GM21737 (cell line): ENCODE data around the gene DSG1.
"Not testable (repeated sequence)": the region's sequence is repeated elsewhere in the genome, so short reads cannot be mapped to it uniquely, and the experiment has no call there.

Experiments used
- ATAC-seq: cut with Tn5 transposase; IDR thresholded peaks from one replicate; pipeline ENCODE4 v1.9.1; 2021; ENCODE audit warnings: mild to moderate bottlenecking, moderate library complexity; ENCODE audit not compliant: unreplicated experiment

DSG1 gene

DNA sequence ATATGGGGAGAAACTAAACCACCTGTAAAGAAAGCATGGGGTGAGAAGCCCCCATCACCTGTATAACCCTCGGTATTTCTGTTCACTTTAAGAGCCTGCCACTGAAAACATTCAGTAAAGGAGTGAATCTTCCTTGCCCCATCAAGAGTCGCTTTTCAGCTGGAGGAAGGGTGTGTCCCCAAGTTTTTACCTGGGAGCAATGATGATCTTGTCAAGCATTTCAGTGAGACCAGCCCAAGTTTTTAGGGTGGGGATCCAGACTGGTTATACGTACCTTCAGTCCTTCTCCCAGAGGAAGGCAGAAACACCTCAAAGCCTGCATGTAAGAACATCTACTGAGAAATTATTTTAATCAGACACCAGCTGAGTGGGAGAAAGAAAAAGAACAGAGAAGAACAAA lies at the start of gene DSG1:
Gene DSG1 (plus strand): TSS at position 301 of the 400 bp plus-strand sequence. CDS start 141 bp downstream, outside the sequence.
- no peak for ATAC-seq

GRCh38 chr18:31268985-31269406 lies 49.0 kb upstream of the DSG1 start:
- ATAC-seq, result no peak

DNA sequence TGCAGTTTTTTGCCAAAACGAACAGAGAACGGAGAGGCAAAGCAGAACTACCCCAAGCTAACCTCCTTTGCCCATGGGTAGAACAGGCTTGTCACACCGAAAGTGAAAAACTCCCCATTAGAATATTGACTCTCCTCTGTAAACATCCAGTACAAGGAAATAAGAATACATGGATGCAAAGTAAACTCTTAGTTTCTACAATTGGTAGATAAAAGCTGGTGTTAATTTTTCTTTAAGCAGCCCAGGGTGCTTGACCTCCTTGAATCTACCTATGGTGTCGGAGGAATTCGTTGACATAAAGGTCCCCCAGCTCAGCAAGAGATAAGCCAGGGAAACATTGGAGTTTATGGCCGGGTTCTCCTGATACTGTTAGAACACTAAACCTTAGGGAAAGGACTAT lies 48.4 kb upstream of the DSG1 start:
- no peak for ATAC-seq

DNA sequence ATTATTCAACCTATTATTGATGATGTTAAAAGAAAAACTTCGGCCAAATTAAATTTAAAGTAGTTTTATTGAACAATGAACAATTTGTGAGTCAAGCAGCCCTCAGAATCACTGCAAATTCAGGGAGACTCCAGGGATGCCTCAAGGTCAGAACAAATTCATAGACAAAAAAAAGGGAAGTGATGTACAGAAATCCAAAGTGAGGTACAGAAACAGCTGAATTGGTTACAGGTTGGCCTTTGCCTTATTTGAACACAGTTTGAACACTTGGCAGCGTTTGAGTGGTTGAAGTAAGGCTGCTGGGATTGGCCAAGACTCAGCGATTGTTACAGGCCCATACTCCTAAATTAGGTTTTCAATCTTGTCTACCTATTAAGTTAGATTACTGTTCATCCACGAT lies 47.4 kb upstream of the DSG1 start:
- no peak for ATAC-seq

DNA sequence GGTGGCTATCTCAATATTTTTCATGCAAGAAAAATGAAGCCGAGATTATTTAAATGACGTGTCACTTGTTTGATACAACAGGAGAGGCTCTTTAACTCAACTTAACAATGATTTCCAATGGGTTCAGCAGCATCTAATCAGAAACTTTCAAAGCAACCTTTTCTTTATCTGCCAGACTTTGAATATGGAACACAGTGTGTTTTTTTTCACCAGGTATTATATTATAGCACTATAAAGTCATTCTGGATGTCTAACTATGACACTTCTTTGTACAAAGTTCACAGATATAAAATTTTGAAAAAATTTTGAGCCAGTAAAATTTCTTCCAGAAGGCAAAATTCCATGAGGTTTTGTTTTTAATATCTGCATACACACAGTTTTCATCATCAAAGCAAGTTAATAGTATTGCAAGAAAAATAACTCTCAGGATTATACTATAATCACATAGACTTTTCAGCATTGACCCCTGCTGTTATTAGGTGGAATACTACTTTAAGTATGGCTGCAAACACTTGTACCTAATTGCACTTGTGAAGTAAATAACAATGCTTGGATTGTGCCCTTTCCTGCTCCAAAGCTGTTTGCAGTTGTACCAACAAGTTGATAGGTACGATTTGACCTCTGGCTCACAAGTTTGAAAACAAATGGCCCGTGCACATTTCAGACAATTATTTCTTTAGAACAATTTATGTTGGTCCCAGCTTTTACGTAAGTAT lies 44.0 kb upstream of the DSG1 start:
- no peak for ATAC-seq

DNA sequence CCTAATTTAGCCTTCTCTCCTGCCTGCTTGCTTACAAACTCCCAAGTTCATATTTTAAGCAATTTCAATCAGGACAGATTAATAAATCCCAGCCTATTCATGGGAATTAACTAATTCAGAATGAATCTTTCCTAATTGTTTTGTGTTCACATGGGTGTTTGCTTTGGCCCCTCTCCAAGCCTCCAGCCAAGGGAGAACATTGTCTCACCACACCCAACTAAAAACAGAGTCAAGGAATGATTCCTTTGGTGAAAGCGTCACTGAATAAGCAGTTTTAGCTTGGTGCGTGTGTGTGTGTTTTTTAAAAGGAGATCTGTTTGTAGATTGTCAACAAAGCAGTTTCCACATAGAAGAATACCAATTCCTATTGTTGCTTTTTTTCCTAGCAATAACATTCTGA lies 43.0 kb upstream of the DSG1 start:
- no peak for ATAC-seq

DNA sequence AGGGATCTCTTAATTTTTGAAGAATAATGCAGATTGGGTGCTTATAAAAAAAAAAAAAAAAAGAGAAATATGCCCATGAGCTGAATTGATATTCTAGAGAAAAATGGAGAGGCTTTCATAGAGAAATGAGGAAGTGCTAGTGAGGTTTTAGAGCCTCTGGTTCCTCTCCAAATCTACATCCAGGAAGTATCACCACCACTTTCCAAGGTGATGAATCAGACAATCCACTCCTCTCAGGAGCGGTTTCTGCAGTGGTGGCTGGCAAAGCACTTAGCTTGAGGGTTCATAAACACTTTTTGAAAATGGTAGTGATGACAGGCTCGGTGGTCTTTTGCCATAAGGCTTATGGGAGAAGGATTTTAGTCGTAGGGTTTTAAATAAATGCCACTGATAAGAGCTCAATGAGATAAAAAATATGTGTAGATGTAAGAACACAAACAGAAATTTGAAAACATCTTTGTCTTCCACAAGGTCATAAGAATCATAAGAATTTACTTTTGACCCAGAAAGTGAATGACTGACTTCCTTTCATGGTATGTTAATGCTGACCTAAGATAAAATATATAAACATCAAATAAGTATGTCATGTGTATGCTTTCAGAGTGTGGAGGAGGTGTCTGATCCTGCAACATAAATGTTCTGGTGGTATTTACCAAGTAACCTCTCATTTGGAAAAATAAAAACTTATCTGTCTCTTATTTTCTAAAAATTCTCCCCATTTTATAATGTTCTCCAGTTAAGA lies 42.1 kb upstream of the DSG1 start:
- ATAC-seq, result no peak

DNA sequence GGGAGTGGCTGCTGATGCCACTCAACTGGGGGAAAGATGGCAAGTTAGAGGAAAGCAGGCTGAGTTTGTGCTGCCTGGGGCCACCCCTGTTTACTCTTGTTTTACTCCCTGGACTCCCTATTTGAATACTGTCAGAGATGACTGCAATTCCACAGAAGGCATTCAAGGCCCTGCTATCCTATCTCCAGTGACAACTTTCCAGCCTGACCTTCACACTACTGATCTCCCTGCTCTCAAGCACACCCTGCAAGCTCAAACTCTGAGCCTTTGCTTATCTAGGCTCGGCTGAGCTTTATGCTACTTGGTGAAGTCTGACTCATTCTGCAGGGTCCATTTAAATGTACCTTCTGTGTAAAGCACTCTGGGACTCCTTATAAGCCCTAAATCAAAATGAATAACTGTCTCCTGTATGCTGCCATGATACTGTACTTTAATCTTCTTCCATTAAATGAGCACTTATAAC lies 39.3 kb upstream of the DSG1 start:
- ATAC-seq, result no peak

DNA sequence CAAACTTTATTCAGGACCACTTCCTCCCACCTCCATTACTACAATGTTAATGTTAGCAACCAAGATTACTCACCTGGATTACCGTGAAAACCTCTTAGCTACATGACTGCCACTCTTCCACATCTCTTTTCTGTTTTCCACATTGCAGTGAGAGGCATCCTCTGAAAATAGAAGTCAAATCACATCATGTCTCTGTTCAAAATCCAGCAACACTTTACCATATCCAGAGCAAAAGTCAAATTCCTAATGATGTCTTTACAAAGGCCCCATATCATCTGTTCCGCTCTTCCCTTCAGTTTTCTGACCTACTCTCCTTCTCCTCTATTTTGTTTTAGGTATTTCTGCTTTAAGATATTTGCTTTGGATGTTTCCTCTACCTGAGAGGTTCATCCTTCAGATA lies 37.5 kb upstream of the DSG1 start:
- no peak for ATAC-seq

- no peak for ATAC-seq
Measured at GRCh38 chr18:31281437-31281836, 36.5 kb upstream of the DSG1 start.

GRCh38 chr18:31289446-31289845 lies 28.5 kb upstream of the DSG1 start:
- ATAC-seq, result not testable (repeated sequence)

DNA sequence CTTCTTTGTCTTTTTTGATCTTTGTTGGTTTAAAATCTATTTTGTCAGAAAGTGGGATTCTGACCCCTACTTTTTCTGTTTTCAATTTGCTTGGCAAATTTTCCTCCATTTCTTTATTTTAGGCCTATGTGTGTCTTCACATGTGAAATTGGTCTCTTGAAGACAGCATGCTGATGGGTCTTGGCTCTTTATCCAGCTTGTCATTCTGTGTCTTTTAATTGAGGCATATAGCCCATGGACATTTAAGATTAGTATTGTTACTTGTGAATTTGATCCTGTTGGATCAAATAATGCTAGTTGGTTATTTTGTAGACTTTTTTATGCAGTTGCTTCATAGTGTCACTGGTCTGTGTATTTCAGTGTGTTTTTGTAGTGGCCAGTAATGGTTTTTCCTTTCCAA lies 26.3 kb upstream of the DSG1 start:
- no peak for ATAC-seq

DNA sequence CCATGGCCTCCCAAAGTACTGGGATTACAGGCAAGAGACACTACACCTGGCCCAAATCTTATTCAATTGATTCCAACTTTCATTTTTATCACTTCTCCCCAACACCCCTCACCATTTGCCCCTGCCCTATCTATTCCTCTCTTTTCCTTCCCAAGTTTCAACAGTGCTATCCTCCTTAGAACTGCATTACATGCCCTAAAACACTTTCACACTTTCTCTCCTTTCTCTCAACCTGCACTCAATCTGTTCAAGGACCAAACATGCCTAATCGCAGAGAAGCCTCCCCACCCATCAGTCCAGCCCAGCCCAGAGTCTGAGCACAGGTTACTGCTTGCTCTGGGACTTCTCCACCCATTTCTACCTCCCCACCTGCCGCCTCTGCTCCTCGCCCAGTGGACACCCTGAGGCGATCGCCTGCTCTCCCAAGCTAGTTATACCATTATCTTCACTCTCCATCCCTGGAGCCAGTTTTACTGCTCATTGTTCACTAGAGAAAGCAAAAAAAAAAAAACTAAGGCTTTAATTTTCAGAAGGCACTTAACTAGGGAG lies 23.7 kb upstream of the DSG1 start:
- ATAC-seq, result no peak

- ATAC-seq, result no peak
Measured at GRCh38 chr18:31297248-31297647, 20.7 kb upstream of the DSG1 start.

DNA sequence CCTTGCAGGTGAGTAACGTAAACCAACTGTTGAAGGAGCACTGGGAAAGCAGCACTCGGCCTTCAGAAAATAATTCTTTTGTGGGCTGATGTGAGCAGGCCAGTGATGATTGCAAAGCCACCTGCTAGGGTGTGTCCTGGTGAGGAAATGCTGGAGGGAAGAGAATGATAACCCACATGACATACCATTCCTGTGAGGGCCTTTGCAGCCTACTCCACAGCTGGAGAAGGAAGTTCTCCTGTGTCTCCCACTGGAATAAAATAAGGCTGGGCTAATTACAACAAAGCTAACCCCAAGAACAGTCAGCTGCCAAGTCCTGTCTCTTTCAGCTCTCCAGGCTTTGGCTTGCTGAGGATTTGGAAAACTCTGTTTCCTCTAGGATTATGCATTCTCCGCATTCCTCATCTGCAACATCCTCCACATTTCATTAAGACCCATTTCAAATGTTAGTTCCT lies 16.7 kb upstream of the DSG1 start:
- ATAC-seq, result no peak

- ATAC-seq, result no peak
Measured at GRCh38 chr18:31302991-31303390, 15.0 kb upstream of the DSG1 start.

- ATAC-seq, result no peak
Measured at GRCh38 chr18:31303771-31304170, 14.2 kb upstream of the DSG1 start.

- ATAC-seq, result no peak
Measured at GRCh38 chr18:31309115-31309514, 8.8 kb upstream of the DSG1 start.

- ATAC-seq, result no peak
Measured at GRCh38 chr18:31316974-31317373, 986 bp upstream of the DSG1 start.

DNA sequence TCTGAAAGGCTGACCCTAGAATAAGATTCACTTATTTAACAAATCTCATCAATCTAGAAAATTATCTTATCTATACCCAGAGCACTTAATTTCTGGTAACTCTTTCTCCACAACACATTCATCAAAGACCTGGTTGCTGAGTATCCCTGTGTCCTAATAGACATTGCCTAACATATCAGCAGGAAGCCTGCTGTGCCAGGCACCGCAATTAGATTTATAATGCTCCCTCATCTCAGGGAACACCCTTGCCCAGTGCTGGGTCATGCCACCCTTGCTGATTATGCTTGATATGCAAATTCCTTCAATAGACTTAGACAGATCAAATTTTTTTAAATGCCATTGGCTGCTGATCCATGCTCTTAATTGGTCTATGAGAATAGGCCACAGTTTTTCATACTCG lies 3.8 kb downstream of the DSG1 start:
- no peak for ATAC-seq

DNA sequence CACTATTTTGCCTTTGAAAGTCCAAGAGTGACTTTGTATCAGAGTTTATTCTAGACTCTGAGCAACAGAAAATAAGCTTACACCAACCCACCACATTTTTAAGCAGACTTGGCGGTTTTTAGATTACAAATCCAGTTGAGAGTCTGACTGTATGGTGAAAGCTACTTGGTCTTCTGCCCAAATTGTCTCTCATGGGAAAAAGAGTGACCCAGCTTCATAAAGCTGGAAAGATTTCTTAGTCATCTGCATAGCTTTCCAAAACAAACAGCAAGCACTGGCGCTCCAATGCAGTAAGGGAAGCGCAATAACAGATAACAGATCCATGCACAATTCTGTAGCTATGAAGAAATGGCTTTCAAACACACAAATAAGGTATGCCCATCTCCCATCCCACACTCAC lies 7.1 kb downstream of the DSG1 start:
- no peak for ATAC-seq
